GM21367 (cell line): ENCODE results near the gene THBS1.

Source experiments
- ATAC-seq: cut with Tn5 transposase; IDR thresholded peaks from one replicate; pipeline ENCODE4 v1.9.1; 2021; ENCODE audit not compliant: unreplicated experiment

The THBS1 gene

GRCh38 chr15:39580485-39581241 is at the start of gene THBS1:
THBS1 (plus strand) TSS chr15:39581079; CDS start chr15:39581858, 779 bp downstream.
- peak; percentile 6 for ATAC-seq

GRCh38 chr15:39534996-39535395 is 45.9 kb upstream of the THBS1 start:
- no peak for ATAC-seq

- ATAC-seq, result no peak
Observed at GRCh38 chr15:39535466-39535865, 45.4 kb upstream of the THBS1 start.

- ATAC-seq, result no peak
Observed at GRCh38 chr15:39538936-39539335, 41.9 kb upstream of the THBS1 start.

GRCh38 chr15:39539466-39539865 is 41.4 kb upstream of the THBS1 start:
- ATAC-seq, result no peak

GRCh38 chr15:39539973-39540558 is 40.8 kb upstream of the THBS1 start:
- no peak for ATAC-seq

GRCh38 chr15:39542385-39543065 is 38.4 kb upstream of the THBS1 start:
- ATAC-seq, result no peak

GRCh38 chr15:39543651-39544050 is 37.2 kb upstream of the THBS1 start:
- no peak for ATAC-seq

GRCh38 chr15:39546842-39547241 is 34.0 kb upstream of the THBS1 start:
- no peak for ATAC-seq

GRCh38 chr15:39548561-39548960 is 32.3 kb upstream of the THBS1 start:
- no peak for ATAC-seq

- ATAC-seq, result no peak
Observed at GRCh38 chr15:39549912-39550311, 31.0 kb upstream of the THBS1 start.

- ATAC-seq, result no peak
Observed at GRCh38 chr15:39551476-39551875, 29.4 kb upstream of the THBS1 start.

GRCh38 chr15:39552556-39552955 is 28.3 kb upstream of the THBS1 start:
- no peak for ATAC-seq

GRCh38 chr15:39553947-39554693 is 26.8 kb upstream of the THBS1 start:
- no peak for ATAC-seq

GRCh38 chr15:39554746-39555387 is 26.0 kb upstream of the THBS1 start:
- ATAC-seq, result no peak

GRCh38 chr15:39555885-39556284 is 25.0 kb upstream of the THBS1 start:
- no peak for ATAC-seq

- no peak for ATAC-seq
Observed at GRCh38 chr15:39556461-39556860, 24.4 kb upstream of the THBS1 start.

GRCh38 chr15:39558421-39558820 is 22.5 kb upstream of the THBS1 start:
- no peak for ATAC-seq

GRCh38 chr15:39564972-39565665 is 15.8 kb upstream of the THBS1 start:
- ATAC-seq, result no peak

GRCh38 chr15:39565851-39566250 is 15.0 kb upstream of the THBS1 start:
- no peak for ATAC-seq
